Transverse colon (tissue), 3 donors: Measurements from ENCODE around the gene HIPK2.

Experiments used
- CTCF ChIP-seq, 5 experiments: fragments of 200-600 bp in 3 of 5; fragments of 450-650 bp in 2 of 5; sonication (generic) in 3 of 5; IDR thresholded peaks; 1 replicate in 2 of 5; 2 replicates in 3 of 5; pipeline ENCODE4 v1.5.1; 2016 to 2017; ENCODE audit warnings: antibody characterized with exemption in 5 of 5, inconsistent platforms in 3 of 5, mild to moderate bottlenecking in 2 of 5, moderate library complexity in 1 of 5
- EP300 ChIP-seq: sonication (generic); formaldehyde crosslinking; IDR thresholded peaks from one replicate; pipeline ENCODE4 v1.6.1; 2017; ENCODE audit warnings: antibody characterized with exemption, low read depth
- POLR2A ChIP-seq: fragments of 450-650 bp; IDR thresholded peaks from one replicate; pipeline ENCODE4 v1.6.1; 2016; ENCODE audit warnings: antibody characterized with exemption, mild to moderate bottlenecking, moderate library complexity

DNA sequence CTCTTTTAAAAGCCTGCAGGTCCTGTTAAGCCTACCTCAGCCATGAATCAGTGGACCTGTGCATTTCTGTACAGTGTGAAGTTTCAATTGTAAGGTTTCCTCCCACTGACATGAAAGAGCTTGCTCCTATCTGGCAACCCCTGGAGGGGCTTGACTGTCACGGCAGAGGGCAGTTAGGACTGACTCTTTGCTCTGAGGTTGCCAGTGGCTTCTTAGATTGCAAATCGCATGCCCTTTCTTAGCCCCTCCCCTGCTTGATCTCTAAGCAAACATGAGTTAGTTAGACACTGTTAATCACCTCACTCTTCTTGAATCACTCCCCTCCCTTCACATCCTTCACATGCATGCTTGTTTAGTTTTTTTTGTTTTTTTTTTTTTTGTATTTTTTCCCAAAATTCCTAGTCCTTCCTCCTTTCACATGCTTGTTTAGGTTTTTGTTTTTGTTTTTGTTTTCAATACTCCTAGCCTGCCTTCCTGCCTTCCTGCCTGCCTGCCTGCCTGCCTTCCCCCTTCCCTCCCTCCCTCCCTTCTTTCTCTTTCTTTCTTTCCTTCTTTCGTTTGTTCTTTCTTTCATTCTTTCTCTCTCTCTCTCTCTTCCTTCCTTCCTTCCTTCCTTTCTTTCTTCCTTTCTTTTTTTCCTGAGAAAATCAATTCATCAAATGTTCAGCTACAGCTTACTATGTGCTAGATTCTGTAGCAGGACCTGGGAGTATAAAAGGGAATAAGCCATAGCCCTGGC, 6.0 kb upstream of the HIPK2 start:
- TF ChIP-seq POLR2A (no peak), CTCF (IDR thresholded peaks at IDR 0.05) (no peak), EP300 (no peak)
